CD4-positive, alpha-beta T cell (primary cell): ENCODE results near the gene MBNL1. TPM values are rescaled to one million over a fixed set of nuclear protein-coding genes. Genes with fewer than 3 reads are reported as not detected.
A peak's percentile ranks its signal among the peaks of the same experiment; 100 is the strongest.
"Not testable (repeated sequence)": the region's sequence is repeated elsewhere in the genome, so short reads cannot be mapped to it uniquely, and the experiment has no call there.

Experiments
- ATAC-seq: fragments of 200-7000 bp; cut with Tn5 transposase; one replicate; pipeline ENCODE4 v1.10.0; 2022; ENCODE audit warnings: mild to moderate bottlenecking; ENCODE audit not compliant: poor library complexity
- CTCF ChIA-PET: fragments of 350-600 bp; sonication (Branson Sonifier 250); formaldehyde crosslinking; loops from one replicate; lab custom pipeline; 2021; ENCODE audit warnings: antibody characterized with exemption, inconsistent platforms; lab: Charles Lee
- POLR2A ChIA-PET: fragments of 350-600 bp; sonication (Branson Sonifier 250); formaldehyde crosslinking; loops from one replicate; lab custom pipeline; 2021; ENCODE audit warnings: antibody characterized with exemption, inconsistent platforms; lab: Charles Lee
- DNase-seq, 14 experiments: peaks; one replicate each; pipeline ENCODE4 v3.0.0-alpha.2; 2013 to 2020; ENCODE audit warnings: mixed read lengths in 2 of 14
- H3K27ac ChIP-seq, 2 donors: one replicate each; pipeline versions ENCODE4 v1.5.1 to v1.7.0; 2013; ENCODE audit warnings: low read length in 2 of 2, low read depth in 1 of 2, mild to moderate bottlenecking in 1 of 2
- H3K27me3 ChIP-seq, 2 experiments: 1 replicate in 1 of 2; 2 replicates in 1 of 2; pipeline versions ENCODE4 v1.6.1 to v1.7.0; 2013; ENCODE audit warnings: low read length in 2 of 2, control low read depth in 1 of 2, mild to moderate bottlenecking in 1 of 2, moderate library complexity in 1 of 2; ENCODE audit not compliant: insufficient read depth in 2 of 2, control insufficient read depth in 1 of 2
- H3K36me3 ChIP-seq: one replicate; pipeline ENCODE4 v1.6.1; 2013; ENCODE audit warnings: low read length, control low read depth; ENCODE audit not compliant: insufficient read depth
- H3K4me1 ChIP-seq: one replicate; pipeline ENCODE4 v1.6.1; 2013; ENCODE audit warnings: low read length, control low read depth; ENCODE audit not compliant: insufficient read depth
- H3K4me3 ChIP-seq: one replicate; pipeline ENCODE4 v1.5.1; 2013; ENCODE audit warnings: mild to moderate bottlenecking, low read length, moderate library complexity
- H3K9me3 ChIP-seq, 2 experiments: 1 replicate in 1 of 2; 2 replicates in 1 of 2; pipeline versions ENCODE4 v1.6.1 to v1.7.0; 2013; ENCODE audit warnings: low read length in 2 of 2, mild to moderate bottlenecking in 2 of 2, control low read depth in 1 of 2, moderate library complexity in 1 of 2; ENCODE audit not compliant: control insufficient read depth in 1 of 2, insufficient read depth in 1 of 2
- H3K27ac Mint-ChIP-seq: one replicate; pipeline ENCODE4 v1.8.0; 2020; ENCODE audit warnings: mixed read lengths
- H3K27me3 Mint-ChIP-seq: one replicate; pipeline ENCODE4 v1.8.0; 2021; ENCODE audit warnings: mixed read lengths
- H3K36me3 Mint-ChIP-seq: one replicate; pipeline ENCODE4 v1.8.0; 2021; ENCODE audit warnings: low read depth, mixed read lengths
- H3K4me1 Mint-ChIP-seq: one replicate; pipeline ENCODE4 v1.8.0; 2021; ENCODE audit warnings: low read depth, mixed read lengths
- H3K4me3 Mint-ChIP-seq: one replicate; pipeline ENCODE4 v1.8.0; 2020; ENCODE audit warnings: mild to moderate bottlenecking, mixed read lengths
- H3K9me3 Mint-ChIP-seq: one replicate; pipeline ENCODE4 v1.8.0; 2020; ENCODE audit warnings: mixed read lengths
- CTCF ChIP-seq: fragments of 200-600 bp; IDR thresholded peaks from one replicate; pipeline ENCODE4 v1.8.0; 2022; ENCODE audit warnings: antibody characterized with exemption, mild to moderate bottlenecking
- intact Hi-C, 2 experiments: fragments of 100-400 bp; cut with DNase I in 1 of 2; cut with micrococcal nuclease in 1 of 2; formaldehyde crosslinking; loops; one replicate each; pipeline versions ENCODE4 v1.15.1 to v1.9.0; 2023 to 2025; cut with DNase I, micrococcal nuclease
- total RNA-seq, 174 experiments: library from RNA in 2 of 174; stranded (reverse) in 2 of 174; gene quantifications; one replicate each; pipeline ENCODE4 v1.2.3 and lab custom pipeline; 2021 to 2026

Gene MBNL1
- total RNA-seq, 2 experiments from 2014 or later = 551 to 561 TPM

- Mint-ChIP-seq H3K4me3 (no peak overlapping the region), H3K27me3 (no peaks in the 10 kb centered on the region), H3K36me3 (peaks cover 93% of the 10 kb centered on the region), H3K4me1 (peaks cover 75% of the 10 kb centered on the region), H3K9me3 (peaks cover 5% of the 10 kb centered on the region), H3K27ac (peak overlapping the region; percentile 77)
- Histone ChIP-seq H3K4me3 (no peak overlapping the region), H3K27ac (no peak overlapping the region), H3K36me3 (peaks cover 50% of the 10 kb centered on the region), H3K4me1 (peaks cover 4% of the 10 kb centered on the region), H3K9me3 (no peaks in the 10 kb centered on the region), H3K27me3 (no peaks in the 10 kb centered on the region)
- intact Hi-C loops = loop anchor here in 1 of 2 experiments (5.0 kb wide), 1 partner anchor 38 kb away; no protein-coding TSS in a partner anchor
- ChIA-PET POLR2A (interaction anchor here (0.6 to 1.3 kb wide), 6 partner anchors 9 to 174 kb away, joined by 3 to 4 read pairs (median 3); no protein-coding TSS in a partner anchor), CTCF (interaction anchor here (0.9 to 1.4 kb wide), 3 partner anchors 80 to 292 kb away, joined by 3 read pairs; no protein-coding TSS in a partner anchor)
- ATAC-seq (no peak), DNase-seq (no peak)
- TF ChIP-seq CTCF = no peak
Measured at GRCh38 chr3:152364237-152364636, 95.5 kb downstream of the MBNL1 start.

- H3K27me3 ChIP-seq = no peaks in the 10 kb centered on the region
- Mint-ChIP-seq H3K36me3 (peaks cover 93% of the 10 kb centered on the region), H3K4me3 (no peak overlapping the region), H3K27me3 (no peaks in the 10 kb centered on the region), H3K27ac (peak overlapping the region; percentile 77), H3K4me1 (peaks cover 75% of the 10 kb centered on the region), H3K9me3 (peaks cover 5% of the 10 kb centered on the region)
- no peak overlapping the region for H3K4me3 ChIP-seq
- H3K36me3 ChIP-seq = peaks cover 43% of the 10 kb centered on the region
- DNase-seq (no peak), ATAC-seq (no peak)
- intact Hi-C loops = no loop called here
- ChIA-PET POLR2A (interaction anchor here (1.1 kb wide), 1 partner anchor 61 kb away, joined by 3 read pairs; no protein-coding TSS in a partner anchor), CTCF (interaction anchor here (1.4 kb wide), 1 partner anchor 293 kb away, joined by 3 read pairs; no protein-coding TSS in a partner anchor)
- peaks cover 6% of the 10 kb centered on the region for H3K4me1 ChIP-seq
- no peaks in the 10 kb centered on the region for H3K9me3 ChIP-seq
- no peak overlapping the region for H3K27ac ChIP-seq
- TF ChIP-seq CTCF = no peak
Measured at GRCh38 chr3:152365126-152365525, 96.4 kb downstream of the MBNL1 start.

GRCh38 chr3:152365766-152366593, 97.3 kb downstream of the MBNL1 start:
- Histone ChIP-seq H3K4me1 (peaks cover 6% of the 10 kb centered on the region), H3K27me3 (no peaks in the 10 kb centered on the region)
- POLR2A ChIA-PET = interaction anchor here (1.1 to 1.2 kb wide), 2 partner anchors 9 to 61 kb away, joined by 3 read pairs; no protein-coding TSS in a partner anchor

GRCh38 chr3:152367192-152367591, 98.5 kb downstream of the MBNL1 start:
- H3K9me3 Mint-ChIP-seq, intact Hi-C loops, DNase-seq, H3K27me3 ChIP-seq, H3K27me3 Mint-ChIP-seq, CTCF ChIA-PET, H3K27ac ChIP-seq, H3K4me3 ChIP-seq, H3K9me3 ChIP-seq, ATAC-seq: not testable (repeated sequence)
- Mint-ChIP-seq H3K4me1 (peaks cover 78% of the 10 kb centered on the region), H3K36me3 (peaks cover 96% of the 10 kb centered on the region), H3K4me3 (peak overlapping the region; percentile 3), H3K27ac (peak overlapping the region; percentile 84)
- POLR2A ChIA-PET = interaction anchor here (1.2 kb wide), 1 partner anchor 8 kb away, joined by 3 read pairs; no protein-coding TSS in a partner anchor
- Histone ChIP-seq H3K4me1 (peaks cover 12% of the 10 kb centered on the region), H3K36me3 (peaks cover 36% of the 10 kb centered on the region)

More at GRCh38 chr3:152365766-152366593, 97.3 kb downstream of the MBNL1 start:
- Histone ChIP-seq H3K9me3 (no peaks in the 10 kb centered on the region), H3K4me3 (no peak overlapping the region), H3K36me3 (peaks cover 41% of the 10 kb centered on the region), H3K27ac (no peak overlapping the region)
- H3K27me3 Mint-ChIP-seq = no peaks in the 10 kb centered on the region
- H3K27ac Mint-ChIP-seq = peak overlapping the region; percentile 77
- CTCF ChIA-PET = no interaction called here
- peaks cover 5% of the 10 kb centered on the region for H3K9me3 Mint-ChIP-seq
- TF ChIP-seq CTCF = no peak
- ATAC-seq (no peak), DNase-seq (no peak)
- H3K4me1 Mint-ChIP-seq = peaks cover 78% of the 10 kb centered on the region
- peaks cover 96% of the 10 kb centered on the region for H3K36me3 Mint-ChIP-seq
- peak overlapping the region; percentile 4 for H3K4me3 Mint-ChIP-seq
- intact Hi-C loops = no loop called here

- POLR2A ChIA-PET = interaction anchor here (1.2 to 1.3 kb wide), 2 partner anchors 9 to 10 kb away, joined by 3 to 4 read pairs; no protein-coding TSS in a partner anchor
- H3K4me3 Mint-ChIP-seq, H3K27me3 Mint-ChIP-seq, H3K9me3 ChIP-seq, CTCF ChIA-PET, H3K4me3 ChIP-seq, H3K9me3 Mint-ChIP-seq, intact Hi-C loops, ATAC-seq, H3K27ac ChIP-seq, DNase-seq, H3K27me3 ChIP-seq: not testable (repeated sequence)
- Histone ChIP-seq H3K36me3 (peaks cover 37% of the 10 kb centered on the region), H3K4me1 (peaks cover 41% of the 10 kb centered on the region)
- H3K4me1 Mint-ChIP-seq = peaks cover 97% of the 10 kb centered on the region
- H3K36me3 Mint-ChIP-seq = peaks cover 96% of the 10 kb centered on the region
- H3K27ac Mint-ChIP-seq = peak overlapping the region; percentile 84
Measured at GRCh38 chr3:152372633-152373032, 103.9 kb downstream of the MBNL1 start.
